KBM-7 (cell line): ENCODE data around the gene NFIA.

Experiments used
- DNase-seq: peaks from one replicate; pipeline ENCODE4 v3.0.0-alpha.2; 2015
- in situ Hi-C: fragments of 300-500 bp; cut with MboI; formaldehyde crosslinking; loops from 2 replicates; pipeline ENCODE4 v1.14.3; 2020; ENCODE audit warnings: low sequenced_read_pairs, low pct_unique_long_range_greater_than_20kb, mixed read lengths

Gene NFIA

DNA sequence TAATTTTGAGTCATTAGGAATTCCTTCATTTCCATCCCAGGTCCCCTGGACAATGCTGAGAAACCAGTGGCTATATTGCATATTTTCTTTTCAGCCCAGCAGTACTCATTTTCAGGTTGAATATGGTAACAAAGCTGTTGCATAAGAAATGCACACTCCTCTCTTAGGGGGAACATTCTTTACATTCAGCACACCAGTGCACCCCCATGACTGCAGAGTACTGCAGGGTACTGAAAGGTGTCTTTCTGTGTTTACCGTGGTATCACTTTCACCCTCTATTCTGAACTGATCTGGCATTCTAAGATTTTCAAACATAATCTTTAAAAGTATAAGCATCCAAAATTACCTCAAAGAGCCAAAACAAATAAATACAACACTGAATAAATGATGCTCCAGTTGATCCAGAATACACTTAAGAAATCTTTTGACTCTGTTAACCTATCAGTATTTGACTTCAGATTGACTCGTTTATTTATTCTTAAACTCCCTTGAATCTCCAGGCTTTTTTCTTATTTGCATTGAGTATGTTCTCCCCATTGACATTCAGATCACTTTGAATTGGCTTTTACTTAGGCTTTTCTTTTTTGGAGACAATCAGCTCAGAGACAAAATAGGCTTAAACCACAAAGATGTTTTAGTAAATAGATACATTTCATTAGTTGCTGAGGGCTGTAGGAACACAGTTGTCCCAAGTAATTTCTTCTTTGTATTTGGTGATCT, 213.6 kb downstream of the NFIA start:
- in situ Hi-C loops = no loop called here
- DNase-seq = no peak

- no peak for DNase-seq
- in situ Hi-C loops = no loop called here
Observed at GRCh38 chr1:61297887-61298286, 215.5 kb downstream of the NFIA start.

DNA sequence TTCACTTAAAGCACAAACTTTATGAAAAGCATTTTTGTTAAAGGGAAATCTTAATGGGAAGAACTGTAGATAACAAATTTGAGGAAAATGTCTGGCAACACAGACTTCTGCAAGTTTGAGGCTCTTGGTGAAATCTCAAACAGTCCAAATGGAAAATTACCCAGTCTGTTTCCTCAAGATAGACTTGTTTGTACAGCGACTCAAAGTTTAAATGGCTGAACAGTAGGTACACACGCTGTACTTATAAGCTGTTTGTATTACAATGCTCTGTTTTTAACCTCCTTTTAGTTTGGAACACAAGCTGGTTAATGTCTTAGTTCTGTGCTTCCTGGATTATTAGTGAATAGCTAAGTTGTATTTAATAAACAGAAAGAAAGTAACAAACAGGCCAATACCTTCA, 217.1 kb downstream of the NFIA start:
- DNase-seq = no peak
- in situ Hi-C loops = no loop called here

DNA sequence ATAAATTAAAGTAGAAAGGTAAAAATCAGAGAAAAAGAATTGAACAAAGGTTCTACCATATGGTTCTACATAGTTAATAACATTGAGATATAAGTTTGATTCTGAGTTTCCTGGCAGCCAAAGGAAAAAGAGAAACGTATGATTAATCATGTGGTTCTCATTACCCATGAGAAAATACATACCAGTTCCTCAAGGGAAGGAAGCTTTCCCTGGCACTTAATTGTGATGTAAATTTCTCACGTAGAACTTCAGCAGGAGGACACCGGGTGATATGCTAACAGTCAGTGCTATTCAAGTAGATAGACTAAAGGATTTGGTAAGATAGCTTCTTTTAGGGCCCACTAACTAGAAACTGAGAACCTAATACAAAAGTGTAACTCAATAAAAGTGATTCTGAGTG, 218.5 kb downstream of the NFIA start:
- in situ Hi-C loops = no loop called here
- DNase-seq = no peak

- no peak for DNase-seq
- in situ Hi-C loops = no loop called here
Observed at GRCh38 chr1:61301824-61302657, 219.7 kb downstream of the NFIA start.

DNA sequence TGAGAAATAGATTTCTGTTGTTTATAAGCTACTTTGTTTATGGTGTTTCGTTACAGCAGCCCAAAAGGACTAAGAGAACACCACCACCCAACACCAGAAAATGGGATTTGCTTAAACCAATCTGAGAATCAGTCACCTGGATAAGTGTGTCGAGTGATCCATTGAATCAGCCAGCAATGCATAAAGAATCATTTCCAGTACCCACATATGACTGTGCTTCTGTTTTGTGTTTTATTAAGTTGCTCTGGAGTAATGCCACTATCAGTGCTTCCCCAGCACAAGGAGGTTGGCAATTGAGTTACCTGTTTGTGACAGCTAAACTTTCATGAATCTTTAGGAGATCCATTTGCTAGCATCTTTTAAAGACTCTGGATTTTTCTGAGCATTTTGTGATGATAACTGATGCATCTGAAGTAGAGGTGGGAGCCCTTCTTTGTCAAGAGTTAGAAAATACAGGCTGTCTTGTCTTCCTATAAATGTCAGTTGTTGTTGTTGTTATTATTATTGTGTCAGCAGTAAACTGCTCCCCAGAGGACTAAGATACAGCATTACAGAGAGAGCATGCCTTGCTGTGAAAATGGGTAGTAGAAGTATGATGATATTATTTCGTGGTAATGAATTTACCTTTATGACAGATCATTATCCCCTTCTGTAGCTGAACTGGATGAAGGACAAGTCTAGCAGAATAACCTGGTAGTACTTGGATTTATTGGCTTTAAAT, 225.2 kb downstream of the NFIA start:
- in situ Hi-C loops = no loop called here
- DNase-seq = no peak

GRCh38 chr1:61310057-61310456, 227.7 kb downstream of the NFIA start:
- in situ Hi-C loops = no loop called here
- no peak for DNase-seq

DNA sequence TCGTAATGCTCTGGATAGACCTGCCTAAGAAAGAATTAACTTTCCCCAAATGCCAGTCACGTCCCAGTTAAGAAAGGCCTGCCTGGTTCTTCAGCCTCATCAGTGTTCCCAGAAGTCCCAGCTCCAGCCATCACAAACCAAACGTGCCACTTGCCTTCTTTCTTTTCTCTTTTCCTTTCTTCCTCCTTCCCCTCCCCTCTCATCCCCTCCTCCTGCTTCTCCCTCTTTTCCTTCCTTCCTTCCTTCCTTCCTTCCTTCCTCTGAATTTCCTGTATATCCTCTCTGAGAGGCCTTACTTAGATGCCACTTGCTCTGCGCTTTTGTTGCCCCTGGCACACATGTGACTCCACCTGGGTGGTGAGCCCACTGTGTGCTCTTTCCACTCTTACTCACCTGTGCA, 228.2 kb downstream of the NFIA start:
- no peak for DNase-seq
- in situ Hi-C loops = no loop called here

DNA sequence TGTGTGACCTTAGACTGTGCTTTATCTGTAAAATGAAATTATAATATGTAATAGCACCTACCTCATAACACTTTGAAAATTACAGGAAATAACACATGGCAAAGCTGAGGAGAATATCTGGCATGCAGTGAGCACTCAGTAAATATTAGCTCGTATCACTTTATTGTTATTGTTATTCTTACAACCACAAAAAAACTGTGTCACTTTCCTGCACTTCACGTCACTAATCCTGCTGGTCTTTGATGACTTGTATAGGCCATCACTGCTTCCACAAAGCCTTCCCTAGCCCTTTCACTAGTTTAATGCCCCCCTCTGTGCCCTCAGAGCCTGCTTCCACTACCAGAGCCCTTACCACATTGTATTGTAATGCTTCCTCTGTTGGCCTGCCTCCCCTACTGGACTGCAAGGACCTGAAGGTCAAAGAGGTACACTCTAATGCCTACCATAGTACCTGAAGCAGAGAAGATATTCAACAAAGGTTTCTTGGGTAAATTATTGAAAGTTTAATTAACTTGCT, 231.6 kb downstream of the NFIA start:
- no peak for DNase-seq
- in situ Hi-C loops = no loop called here

- no peak for DNase-seq
- in situ Hi-C loops = no loop called here
Observed at GRCh38 chr1:61315011-61315410, 232.7 kb downstream of the NFIA start.

- in situ Hi-C loops = no loop called here
- no peak for DNase-seq
Observed at GRCh38 chr1:61316493-61316892, 234.1 kb downstream of the NFIA start.

DNA sequence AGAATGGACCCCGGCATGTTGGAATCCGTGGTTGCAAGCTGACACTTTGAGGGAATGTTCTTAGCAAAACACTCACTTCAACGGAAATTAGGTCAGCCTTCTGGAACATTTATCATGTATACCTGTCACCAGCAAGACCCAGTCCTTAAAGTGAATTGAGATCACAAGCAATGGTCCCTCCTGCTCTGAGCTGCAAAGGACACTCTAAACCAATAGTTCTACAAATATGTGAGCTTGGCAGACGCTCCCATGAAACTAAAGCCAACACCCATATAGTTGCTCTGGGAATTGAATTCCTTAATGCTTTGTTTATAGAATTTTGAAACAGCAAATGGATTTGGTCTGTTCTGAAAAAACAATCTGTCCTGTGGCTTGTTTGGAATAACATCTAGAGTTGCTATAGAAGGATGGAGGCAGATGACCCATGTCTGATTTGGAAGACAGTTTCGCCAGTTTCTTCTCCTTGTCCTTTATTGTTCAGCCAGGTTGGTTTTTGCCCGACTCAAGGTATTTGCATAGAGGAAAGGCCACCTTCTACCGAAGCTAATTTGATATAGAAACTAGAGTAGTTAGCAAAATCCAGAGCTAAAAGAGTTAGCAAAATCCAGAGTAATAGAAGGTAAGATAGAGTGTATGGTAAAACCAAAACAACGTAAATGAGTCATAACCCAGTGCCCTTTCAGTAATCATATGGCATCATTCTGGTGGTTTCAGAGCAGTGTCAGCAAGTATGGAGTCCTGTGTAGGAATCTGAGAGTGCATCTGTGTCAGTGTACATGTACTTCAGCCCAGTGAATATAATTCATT, 236.2 kb downstream of the NFIA start:
- no peak for DNase-seq
- in situ Hi-C loops = no loop called here

DNA sequence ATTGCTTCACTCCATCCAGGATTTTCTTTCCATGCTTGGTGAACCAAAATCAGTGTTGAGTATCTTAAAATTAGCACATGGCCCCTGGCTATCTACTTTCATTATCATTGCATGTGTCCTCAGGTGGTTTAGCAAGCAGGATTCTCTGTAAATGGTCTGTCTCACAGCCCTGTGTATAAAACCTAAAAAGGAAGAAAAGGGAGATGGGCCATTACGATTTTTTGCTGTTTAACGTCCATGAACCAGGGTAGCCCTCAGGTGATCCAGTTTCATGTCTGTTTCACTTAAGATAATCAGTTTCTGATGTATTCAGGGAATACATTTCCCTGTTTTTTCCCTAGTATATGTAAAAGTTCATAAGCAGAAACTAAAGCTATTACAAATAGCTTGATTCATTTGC, 238.2 kb downstream of the NFIA start:
- no peak for DNase-seq

GRCh38 chr1:61322008-61322744, 239.8 kb downstream of the NFIA start:
- in situ Hi-C loops = no loop called here
- no peak for DNase-seq

More for the DNA sequence above, 238.2 kb downstream of the NFIA start:
- in situ Hi-C loops = no loop called here

DNA sequence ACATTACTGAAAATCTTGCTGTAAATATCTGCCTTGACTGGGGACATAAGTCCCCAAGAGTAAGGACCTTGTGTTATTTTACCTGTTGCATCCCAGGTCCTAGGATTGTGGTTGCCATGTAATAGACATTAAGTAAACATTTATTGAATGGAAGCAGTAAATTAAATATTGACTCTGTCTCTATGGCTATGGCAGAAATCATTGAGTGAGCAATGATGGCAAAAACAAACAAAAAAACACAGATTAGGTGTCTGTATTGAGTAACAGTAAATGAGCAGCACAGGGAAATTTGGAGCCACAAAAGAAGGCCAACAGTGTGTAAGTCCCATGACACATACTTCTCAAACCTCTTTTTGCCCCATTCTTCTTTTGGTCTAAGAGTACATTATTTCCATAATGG, 240.4 kb downstream of the NFIA start:
- in situ Hi-C loops = no loop called here
- no peak for DNase-seq

DNA sequence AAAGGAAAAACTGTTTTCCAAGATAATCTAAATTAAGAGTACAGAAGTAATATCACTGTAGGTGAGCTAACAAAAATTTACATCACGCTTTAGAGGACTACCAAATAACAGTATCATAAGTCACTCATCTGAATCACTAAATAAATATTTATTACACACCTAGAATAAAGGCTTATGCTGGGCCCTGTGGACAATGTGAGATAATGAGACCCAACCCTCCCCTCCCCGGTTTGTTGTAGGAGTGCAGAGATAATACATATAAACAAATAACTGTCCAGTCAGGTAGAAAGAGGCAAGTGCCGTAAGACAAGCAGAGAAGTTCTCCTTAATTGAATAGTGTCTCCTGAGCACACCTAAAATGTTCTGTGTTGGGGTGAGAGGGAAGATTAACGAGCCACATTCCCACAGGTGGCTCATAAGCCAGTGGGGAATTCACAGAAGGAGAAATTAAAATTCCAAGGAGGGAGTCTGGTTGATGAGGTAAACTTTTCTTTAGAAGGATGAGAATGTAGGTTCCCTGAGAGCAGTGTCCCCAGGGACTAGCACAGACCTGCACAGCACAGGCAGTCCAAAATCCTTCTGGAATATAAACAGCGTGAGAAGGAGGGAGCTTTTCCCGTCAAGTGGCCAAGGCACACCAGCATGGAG, 241.4 kb downstream of the NFIA start:
- DNase-seq = no peak
- in situ Hi-C loops = no loop called here

GRCh38 chr1:61326713-61327112, 244.4 kb downstream of the NFIA start:
- in situ Hi-C loops = no loop called here
- DNase-seq = no peak

DNA sequence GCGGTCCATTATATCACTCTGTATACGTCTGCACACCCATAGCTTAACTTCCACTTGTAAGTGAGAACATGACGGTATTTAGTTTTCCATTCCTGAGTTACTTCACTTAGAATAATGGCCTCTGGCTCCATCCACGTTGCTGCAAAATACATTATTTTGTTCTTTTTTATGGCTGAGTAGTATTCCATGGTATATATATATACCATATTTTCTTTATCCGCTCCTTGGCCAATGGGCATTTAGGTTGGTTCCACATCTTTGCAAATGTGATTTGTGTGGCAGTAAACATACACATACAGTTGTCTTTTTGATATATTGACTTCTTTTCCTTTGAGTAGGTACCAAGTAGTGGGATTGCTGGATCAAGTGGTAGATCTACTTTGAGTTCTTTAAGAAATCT, 245.1 kb downstream of the NFIA start:
- in situ Hi-C loops = no loop called here
- DNase-seq = no peak
